Nephron progenitor cell (in vitro differentiated cells): ENCODE results near the gene LACC1.

ENCODE experiments used
- DNase-seq: peaks from one replicate; pipeline ENCODE4 v3.0.0; 2021
- H3K27ac Mint-ChIP-seq: 2 replicates; pipeline ENCODE4 v1.8.0; 2021; ENCODE audit warnings: mild to moderate bottlenecking, moderate library complexity, mixed read lengths
- H3K27me3 Mint-ChIP-seq: 2 replicates; pipeline ENCODE4 v1.8.0; 2021; ENCODE audit warnings: mild to moderate bottlenecking, low read depth, mixed read lengths; ENCODE audit not compliant: poor library complexity
- H3K36me3 Mint-ChIP-seq: 2 replicates; pipeline ENCODE4 v1.8.0; 2021; ENCODE audit warnings: low read depth, mixed read lengths
- H3K4me1 Mint-ChIP-seq: 2 replicates; pipeline ENCODE4 v1.8.0; 2021; ENCODE audit warnings: mixed read lengths
- H3K4me3 Mint-ChIP-seq: 2 replicates; pipeline ENCODE4 v1.8.0; 2021; ENCODE audit warnings: mild to moderate bottlenecking, moderate library complexity, mixed read lengths
- H3K9me3 Mint-ChIP-seq: 2 replicates; pipeline ENCODE4 v1.8.0; 2021; ENCODE audit warnings: mild to moderate bottlenecking, moderate library complexity, mixed read lengths
- TF ChIP-seq, protein P1 (sequence below): fragments of 200-600 bp; sonication (generic); IDR thresholded peaks from 2 replicates; pipeline ENCODE4 v1.5.0; 2021; ENCODE audit warnings: antibody characterized with exemption

Gene LACC1

DNA sequence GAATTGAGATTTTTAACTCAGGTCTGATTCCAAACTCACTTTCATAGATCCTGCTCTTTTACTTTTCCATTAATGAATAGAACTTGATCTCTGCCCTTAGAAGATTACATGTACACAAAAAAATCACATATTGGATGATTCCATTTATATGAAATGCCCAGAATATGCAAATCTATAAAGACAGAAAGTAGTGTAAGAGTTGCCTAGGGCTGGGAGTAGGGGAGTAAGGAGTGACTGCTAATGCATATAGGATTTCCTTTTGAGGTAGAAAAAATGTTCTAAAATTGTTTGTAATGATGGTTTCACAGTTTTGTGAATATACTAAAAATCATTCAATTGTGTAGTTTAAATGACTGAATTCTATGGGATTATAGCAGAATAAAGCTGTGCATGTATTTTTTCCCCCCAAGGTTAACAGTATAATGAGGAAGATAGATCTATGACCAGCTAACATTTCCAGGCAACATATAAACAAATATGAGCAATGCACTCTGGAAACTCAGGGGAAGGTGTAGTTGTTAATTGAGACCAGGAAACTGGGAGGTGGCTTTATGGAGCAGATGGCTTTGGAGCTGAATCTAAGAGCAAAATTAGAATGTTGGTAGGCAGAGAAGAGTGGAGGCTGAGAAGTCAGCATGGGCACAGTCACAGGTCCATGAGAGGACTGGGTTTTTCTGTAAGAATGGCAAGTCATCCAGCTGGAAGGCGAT lies 41.4 kb downstream of the LACC1 start:
- Mint-ChIP-seq H3K36me3 (no peaks in the 10 kb centered on the region), H3K27me3 (peaks cover 3% of the 10 kb centered on the region), H3K27ac (no peak overlapping the region), H3K9me3 (no peaks in the 10 kb centered on the region), H3K4me1 (peaks cover 7% of the 10 kb centered on the region), H3K4me3 (no peak overlapping the region)
- no peak for DNase-seq
- TF ChIP-seq, protein P1, sequence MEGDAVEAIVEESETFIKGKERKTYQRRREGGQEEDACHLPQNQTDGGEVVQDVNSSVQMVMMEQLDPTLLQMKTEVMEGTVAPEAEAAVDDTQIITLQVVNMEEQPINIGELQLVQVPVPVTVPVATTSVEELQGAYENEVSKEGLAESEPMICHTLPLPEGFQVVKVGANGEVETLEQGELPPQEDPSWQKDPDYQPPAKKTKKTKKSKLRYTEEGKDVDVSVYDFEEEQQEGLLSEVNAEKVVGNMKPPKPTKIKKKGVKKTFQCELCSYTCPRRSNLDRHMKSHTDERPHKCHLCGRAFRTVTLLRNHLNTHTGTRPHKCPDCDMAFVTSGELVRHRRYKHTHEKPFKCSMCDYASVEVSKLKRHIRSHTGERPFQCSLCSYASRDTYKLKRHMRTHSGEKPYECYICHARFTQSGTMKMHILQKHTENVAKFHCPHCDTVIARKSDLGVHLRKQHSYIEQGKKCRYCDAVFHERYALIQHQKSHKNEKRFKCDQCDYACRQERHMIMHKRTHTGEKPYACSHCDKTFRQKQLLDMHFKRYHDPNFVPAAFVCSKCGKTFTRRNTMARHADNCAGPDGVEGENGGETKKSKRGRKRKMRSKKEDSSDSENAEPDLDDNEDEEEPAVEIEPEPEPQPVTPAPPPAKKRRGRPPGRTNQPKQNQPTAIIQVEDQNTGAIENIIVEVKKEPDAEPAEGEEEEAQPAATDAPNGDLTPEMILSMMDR: no peak

DNA sequence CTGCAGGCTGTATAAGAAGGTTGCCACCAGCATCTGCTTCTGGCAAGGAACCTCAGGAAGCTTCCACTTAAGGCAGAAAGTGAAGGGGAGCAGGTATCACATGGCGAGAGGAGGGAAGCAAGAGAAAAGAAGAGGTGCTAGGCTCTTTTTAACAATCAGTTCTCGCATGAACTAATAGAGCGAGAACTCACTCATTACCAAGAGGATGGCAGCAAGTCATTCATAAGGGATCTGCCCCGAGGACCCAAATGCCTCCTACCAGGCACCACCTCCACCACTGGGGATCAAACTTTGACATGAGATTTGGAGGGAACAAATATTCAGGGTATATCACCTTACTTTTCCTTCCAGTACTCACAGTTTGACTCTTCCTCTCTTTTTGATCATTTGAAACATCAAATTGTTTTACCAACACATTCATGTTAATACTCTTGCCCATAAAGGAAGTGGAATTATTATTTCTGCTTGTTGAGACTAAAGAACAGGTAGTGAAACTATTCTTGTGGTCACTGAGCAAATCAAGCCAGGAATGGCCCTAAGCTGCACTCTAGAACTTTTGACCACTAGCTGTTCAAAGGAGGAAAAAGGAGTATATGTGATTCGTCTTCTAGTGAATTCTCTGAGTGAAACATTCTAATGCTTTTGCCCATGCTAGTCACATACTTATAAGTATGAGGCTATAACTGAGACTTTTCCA lies 45.0 kb downstream of the LACC1 start:
- Mint-ChIP-seq H3K27me3 (peaks cover 8% of the 10 kb centered on the region), H3K27ac (no peak overlapping the region), H3K4me3 (no peak overlapping the region), H3K9me3 (peaks cover under 1% of the 10 kb centered on the region), H3K36me3 (no peaks in the 10 kb centered on the region), H3K4me1 (no peaks in the 10 kb centered on the region)
- TF ChIP-seq, protein P1: no peak
- no peak for DNase-seq

DNA sequence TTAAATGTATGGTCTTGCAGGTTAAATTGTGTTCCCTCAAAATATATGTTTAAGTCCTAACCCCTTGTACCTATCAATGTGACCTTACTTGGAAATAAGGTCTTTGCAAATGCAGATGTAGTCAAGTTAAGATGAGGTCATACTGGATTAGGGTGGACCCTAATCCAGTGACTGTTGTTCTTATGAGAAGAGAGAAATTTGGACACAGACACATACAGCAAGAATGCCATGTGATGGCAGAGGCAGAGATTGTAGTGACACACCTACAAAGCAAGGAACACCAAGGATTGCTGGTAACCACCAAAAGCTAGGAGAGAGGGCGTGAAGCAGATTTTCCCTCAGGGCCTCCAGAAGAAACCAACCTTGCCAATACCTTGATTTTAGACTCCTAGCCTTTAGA lies 50.2 kb downstream of the LACC1 start:
- TF ChIP-seq, protein P1: no peak
- H3K9me3 Mint-ChIP-seq: peaks cover 9% of the 10 kb centered on the region
- no peak overlapping the region for H3K4me3 Mint-ChIP-seq
- no peak overlapping the region for H3K27ac Mint-ChIP-seq
- H3K4me1 Mint-ChIP-seq: no peaks in the 10 kb centered on the region
- DNase-seq: no peak
- H3K27me3 Mint-ChIP-seq: peaks cover 11% of the 10 kb centered on the region
- H3K36me3 Mint-ChIP-seq: no peaks in the 10 kb centered on the region

DNA sequence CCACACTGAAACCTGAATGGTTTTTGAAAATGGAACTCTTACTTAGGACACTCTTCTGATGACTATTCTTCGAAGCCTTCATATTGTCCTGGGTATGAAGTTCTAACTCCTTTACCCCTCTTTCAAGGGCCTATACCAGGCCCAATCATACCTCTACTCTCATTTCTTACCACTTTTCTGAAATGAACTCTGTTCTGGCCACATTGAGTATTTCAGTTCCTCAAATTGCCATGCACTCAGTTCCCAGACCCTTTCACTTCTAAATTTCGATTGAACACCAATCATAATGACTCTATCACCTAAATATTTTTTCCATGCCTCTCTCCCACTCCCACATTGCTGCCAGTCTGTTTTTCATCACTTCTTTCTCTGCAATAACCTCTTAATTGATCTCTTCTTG lies 53.7 kb downstream of the LACC1 start:
- TF ChIP-seq, protein P1: no peak
- Mint-ChIP-seq H3K36me3 (no peaks in the 10 kb centered on the region), H3K9me3 (peaks cover 9% of the 10 kb centered on the region), H3K27ac (no peak overlapping the region), H3K4me1 (no peaks in the 10 kb centered on the region), H3K27me3 (peaks cover 17% of the 10 kb centered on the region), H3K4me3 (no peak overlapping the region)
- no peak for DNase-seq

DNA sequence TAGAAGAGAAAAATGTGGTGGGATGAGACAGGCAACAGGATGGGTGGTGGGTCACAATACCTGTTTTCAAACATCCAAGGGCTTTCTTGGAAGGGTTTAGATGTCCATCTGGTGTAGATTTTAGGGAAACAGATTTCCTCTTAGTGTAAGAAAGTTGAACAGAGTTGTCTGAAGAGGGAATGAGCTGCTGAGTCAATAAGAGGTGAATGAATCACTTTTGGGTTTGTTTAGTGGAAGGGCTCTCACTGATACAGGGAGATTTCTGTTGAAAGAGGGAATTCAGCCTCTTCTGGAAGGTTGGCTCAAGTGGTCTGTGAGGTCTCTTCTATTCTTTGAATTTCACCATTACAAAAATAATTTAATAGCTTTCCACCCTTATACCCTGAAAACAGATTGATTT lies 54.6 kb downstream of the LACC1 start:
- no peak overlapping the region for H3K27ac Mint-ChIP-seq

More for the DNA sequence above, 54.6 kb downstream of the LACC1 start:
- H3K4me3 Mint-ChIP-seq: no peak overlapping the region
- DNase-seq: no peak
- H3K36me3 Mint-ChIP-seq: no peaks in the 10 kb centered on the region
- TF ChIP-seq, protein P1: no peak
- no peaks in the 10 kb centered on the region for H3K4me1 Mint-ChIP-seq
- H3K9me3 Mint-ChIP-seq: peaks cover 9% of the 10 kb centered on the region
- peaks cover 14% of the 10 kb centered on the region for H3K27me3 Mint-ChIP-seq
